HG03139 (cell line): ENCODE measurements around the gene SLC25A1.

Experiments used
- ATAC-seq: cut with Tn5 transposase; IDR thresholded peaks from one replicate; pipeline ENCODE4 v1.9.1; 2021; ENCODE audit not compliant: unreplicated experiment

The SLC25A1 gene

GRCh38 chr22:19181786-19182471, 3.4 kb upstream of the SLC25A1 start:
- ATAC-seq: no peak

DNA sequence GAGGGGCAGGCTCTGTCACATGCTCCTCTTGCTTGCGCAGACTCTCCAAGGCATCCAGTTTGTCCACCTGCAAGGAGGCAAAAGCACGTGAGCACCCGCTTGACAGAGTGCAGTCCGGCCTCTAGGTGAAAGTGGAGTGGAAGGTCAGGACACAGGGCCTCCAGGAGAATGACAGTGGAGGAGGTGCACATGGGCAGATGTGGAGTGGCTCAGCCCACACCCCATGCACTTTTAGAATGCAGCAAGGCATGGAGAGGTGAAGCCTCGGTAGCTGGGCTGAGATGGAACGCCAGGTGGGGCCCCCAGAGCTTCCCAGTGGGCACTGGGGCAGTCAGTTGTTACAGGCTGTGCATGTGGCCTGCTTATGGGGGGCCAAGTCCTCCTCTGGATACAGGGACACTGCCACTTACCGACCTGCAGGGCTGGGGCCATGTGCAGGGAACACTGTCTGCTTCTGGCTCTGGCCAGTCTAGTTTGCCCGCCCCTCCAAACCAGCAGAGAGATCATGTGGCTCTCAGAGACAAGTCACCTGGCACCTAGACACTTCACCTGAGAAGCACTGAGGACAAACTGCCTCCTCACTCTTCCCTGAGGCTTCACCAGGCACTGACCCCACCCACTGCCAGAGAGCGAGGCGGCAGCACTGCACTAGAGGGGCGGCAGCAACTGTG, 2.3 kb upstream of the SLC25A1 start:
- no peak for ATAC-seq

DNA sequence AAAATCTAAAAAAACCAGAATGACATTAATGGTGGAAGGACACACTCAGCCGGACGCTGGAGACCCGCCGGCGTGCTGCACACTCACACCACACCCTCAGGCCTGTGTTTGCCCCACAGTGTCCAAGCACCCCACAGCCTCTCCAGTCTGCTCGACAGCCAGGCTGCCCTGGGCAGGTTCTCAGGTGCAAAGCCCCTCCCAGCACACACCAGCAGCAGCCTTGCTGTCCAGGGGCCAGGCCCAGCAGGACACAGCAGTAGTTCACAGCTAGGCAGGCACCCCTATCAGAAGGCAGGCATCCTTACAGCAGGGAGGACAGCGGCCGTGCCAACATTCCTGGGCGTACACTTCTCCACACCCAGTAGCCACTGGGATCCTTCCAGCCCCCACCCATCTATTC, 1.7 kb upstream of the SLC25A1 start:
- no peak for ATAC-seq

DNA sequence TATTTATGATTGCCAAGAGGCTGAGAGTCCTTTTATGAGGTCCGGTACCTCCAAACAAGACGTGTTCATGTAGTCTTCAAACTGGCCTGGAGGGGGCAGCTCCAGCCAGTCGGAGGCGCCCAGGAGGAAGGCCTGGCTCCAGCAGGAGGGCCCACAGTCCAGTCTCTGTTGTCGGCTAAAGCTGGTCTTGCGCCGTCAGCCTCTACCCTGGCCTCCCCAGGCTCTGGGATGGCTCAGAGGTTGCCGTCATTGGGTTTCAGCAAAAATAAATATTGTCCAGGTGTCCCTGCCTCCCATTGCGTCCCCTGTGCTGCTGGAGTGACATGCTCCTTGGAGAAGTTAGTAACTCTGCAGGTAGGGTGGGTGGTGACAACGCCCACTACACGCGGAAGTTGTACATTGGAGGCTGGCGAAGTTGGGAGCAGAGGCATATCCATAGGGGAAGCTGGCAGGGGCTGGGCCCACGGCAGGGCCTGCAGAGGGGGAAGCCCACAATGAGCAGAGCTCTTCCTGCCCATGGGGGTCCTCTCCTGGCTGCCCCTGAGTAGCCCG, 1.0 kb upstream of the SLC25A1 start:
- no peak for ATAC-seq

DNA sequence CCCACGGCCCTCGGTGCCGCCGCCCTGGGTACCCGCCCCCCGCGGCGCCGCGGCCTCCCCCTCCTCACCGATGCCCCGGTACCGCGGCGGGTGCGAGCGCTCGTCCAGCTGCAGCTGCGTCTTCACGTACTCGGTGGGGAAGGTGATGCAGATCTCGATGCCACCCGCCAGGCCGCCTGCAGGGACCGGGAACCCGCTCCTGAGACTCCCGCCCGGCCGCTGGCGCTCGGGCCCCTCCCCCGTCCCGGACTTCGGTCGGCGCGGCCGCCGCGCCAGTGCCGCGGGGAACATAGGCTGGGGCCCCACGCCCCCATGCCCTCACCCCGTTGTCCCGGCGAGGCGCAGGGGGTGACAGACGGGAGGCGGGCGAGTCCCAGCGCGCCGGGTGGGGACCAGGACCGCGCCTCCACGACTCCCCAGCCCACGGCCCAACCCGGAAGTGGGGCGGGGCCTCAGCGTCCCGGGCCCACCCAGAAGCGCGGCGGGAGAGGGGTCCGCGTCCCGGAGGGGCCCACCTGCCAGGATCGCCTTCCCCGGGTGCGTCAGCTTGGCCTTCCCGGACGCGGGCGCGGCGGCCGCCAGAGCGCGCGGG, 375 bp downstream of the SLC25A1 start:
- peak; percentile 22 for ATAC-seq

- ATAC-seq: no peak
Observed at GRCh38 chr22:19177164-19178064, 1.1 kb downstream of the SLC25A1 start.

GRCh38 chr22:19176732-19177131, 1.8 kb downstream of the SLC25A1 start:
- no peak for ATAC-seq

- ATAC-seq: no peak
Observed at GRCh38 chr22:19176175-19176643, 2.3 kb downstream of the SLC25A1 start.

- no peak for ATAC-seq
Observed at GRCh38 chr22:19175602-19176174, 2.8 kb downstream of the SLC25A1 start.

GRCh38 chr22:19175026-19175601, 3.4 kb downstream of the SLC25A1 start:
- no peak for ATAC-seq

GRCh38 chr22:19174106-19175025, 4.2 kb downstream of the SLC25A1 start:
- no peak for ATAC-seq

DNA sequence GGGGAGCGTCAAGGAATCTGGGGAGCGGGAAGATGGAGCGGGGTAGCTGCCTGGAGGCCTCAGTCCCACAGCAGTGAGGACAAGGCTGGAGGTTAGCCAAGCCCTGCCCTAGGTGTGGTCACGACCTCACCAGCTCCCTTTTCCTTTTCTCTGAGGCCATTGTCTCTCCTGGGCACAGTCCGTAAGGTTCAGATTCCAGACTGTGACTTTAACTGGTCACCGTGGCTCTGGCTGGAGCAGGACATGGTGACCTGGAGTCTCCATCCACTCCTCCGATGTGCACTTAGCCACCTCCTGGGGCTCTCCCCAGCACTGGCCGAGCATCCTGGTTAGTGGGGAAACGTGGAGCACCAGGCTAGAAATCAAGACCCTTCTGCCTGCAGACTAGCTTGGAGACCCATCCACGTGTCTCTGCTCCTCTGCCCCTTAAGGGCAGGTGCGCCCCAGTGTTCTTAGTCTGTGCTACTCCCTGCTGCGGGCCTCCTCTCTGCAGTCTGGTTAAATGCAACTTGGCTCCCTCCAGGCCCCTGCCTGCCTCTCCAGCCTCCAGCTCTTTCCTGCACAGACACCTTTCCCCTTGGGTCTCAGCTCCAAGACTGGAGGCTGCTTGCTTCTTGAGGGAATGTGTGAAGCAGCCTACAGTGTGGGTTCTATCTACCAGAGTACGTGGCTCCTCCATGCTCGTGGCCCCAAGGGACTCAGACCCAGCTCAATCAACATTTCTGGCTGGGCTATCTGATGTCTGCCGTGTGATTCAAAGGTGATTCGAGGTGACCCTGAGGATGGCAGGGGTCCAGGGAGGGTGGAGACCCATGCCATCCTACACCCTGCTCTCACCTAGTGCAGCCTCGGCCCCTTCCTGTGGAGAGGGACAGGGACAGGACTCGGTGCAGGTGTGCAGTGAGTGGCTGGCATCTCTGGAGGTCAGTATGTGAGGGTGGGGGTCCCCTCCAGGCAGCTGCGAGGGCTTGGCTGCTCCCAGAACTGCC, 5.2 kb downstream of the SLC25A1 start:
- ATAC-seq: no peak

- ATAC-seq: no peak
Observed at GRCh38 chr22:19172213-19173046, 6.1 kb downstream of the SLC25A1 start.

GRCh38 chr22:19169947-19170318, 8.6 kb downstream of the SLC25A1 start:
- no peak for ATAC-seq

DNA sequence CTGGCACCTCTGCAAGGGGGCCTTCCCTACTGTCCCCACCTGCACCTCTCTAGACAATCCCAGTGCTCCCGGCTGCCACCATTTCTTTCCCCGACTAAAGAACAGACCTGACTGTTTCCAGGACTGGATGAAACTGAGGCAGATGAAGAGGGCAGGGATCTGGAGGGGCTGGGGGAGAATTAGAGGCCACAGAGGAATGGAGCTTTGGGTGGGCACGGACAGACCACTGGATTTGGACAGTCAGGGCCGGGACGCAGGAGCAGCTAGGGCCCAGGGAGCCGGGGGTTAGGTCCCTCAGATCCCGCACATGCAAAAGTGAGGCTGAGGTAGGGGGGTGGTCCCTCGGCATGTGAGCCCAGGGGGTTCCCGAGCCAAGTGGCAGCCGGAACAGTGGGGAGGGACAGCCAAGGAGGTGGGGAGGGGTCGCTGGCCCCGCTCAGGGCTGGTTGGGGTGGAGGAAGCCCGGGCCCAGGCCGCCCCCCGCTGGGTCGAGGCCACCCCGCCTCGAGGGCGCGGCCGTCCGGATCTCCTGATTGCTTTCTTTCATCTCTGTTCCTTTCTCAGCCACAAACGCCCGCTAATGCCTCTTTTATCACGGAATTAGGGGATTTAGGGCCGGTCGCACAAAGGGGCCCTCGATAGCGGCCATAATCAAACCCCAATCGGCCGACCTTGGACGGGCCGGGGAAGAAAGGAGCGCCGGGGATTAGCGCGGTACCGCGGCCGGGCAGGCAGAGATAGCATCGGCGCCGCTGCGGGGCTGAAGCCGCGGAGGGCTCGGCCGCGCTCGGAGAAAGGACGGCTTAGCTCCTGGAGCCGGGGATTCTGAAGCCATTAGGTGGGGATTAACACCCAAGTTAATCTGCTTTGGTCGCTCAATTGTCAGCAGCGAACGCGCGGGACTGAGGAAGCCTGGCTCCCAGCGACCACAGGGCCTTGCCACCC, 9.3 kb downstream of the SLC25A1 start:
- ATAC-seq: no peak
